NCI-H128 (cell line): ENCODE data around the gene WNT4.

Experiments
- DNase-seq: peaks from one replicate; lab custom pipeline; 2025; ENCODE audit not compliant: unreplicated experiment; lab: John Stamatoyannopoulos, UW

The WNT4 gene

GRCh38 chr1:22132517-22133235 lies 10.2 kb downstream of the WNT4 start:
- no peak for DNase-seq

GRCh38 chr1:22131875-22132486 lies 10.9 kb downstream of the WNT4 start:
- DNase-seq: peak; percentile 38

- DNase-seq: no peak
These were observed 11.8 kb downstream of the WNT4 start for GRCh38 chr1:22131062-22131461.

- no peak for DNase-seq
These were observed 13.3 kb downstream of the WNT4 start for GRCh38 chr1:22129501-22130117.

GRCh38 chr1:22128392-22128791 lies 14.5 kb downstream of the WNT4 start:
- DNase-seq: no peak

GRCh38 chr1:22127731-22128130 lies 15.2 kb downstream of the WNT4 start:
- no peak for DNase-seq

GRCh38 chr1:22127248-22127647 lies 15.6 kb downstream of the WNT4 start:
- no peak for DNase-seq

GRCh38 chr1:22126531-22126930 lies 16.4 kb downstream of the WNT4 start:
- no peak for DNase-seq

- DNase-seq: no peak
These were observed 18.2 kb downstream of the WNT4 start for GRCh38 chr1:22124592-22125229.

GRCh38 chr1:22123901-22124404 lies 18.9 kb downstream of the WNT4 start:
- no peak for DNase-seq

GRCh38 chr1:22123071-22123390 lies 19.9 kb downstream of the WNT4 start:
- no peak for DNase-seq

GRCh38 chr1:22122273-22123070 lies 20.4 kb downstream of the WNT4 start:
- no peak for DNase-seq

GRCh38 chr1:22121421-22121911 lies 21.4 kb downstream of the WNT4 start:
- DNase-seq: no peak

- DNase-seq: no peak
These were observed 22.5 kb downstream of the WNT4 start for GRCh38 chr1:22120469-22120790.

- DNase-seq: no peak
These were observed 23.1 kb downstream of the WNT4 start for GRCh38 chr1:22119626-22120468.

- no peak for DNase-seq
These were observed 24.5 kb downstream of the WNT4 start for GRCh38 chr1:22118291-22118992.

GRCh38 chr1:22117851-22118250 lies 25.0 kb downstream of the WNT4 start:
- DNase-seq: no peak

GRCh38 chr1:22117238-22117637 lies 25.7 kb downstream of the WNT4 start:
- DNase-seq: no peak

- DNase-seq: no peak
These were observed 27.6 kb downstream of the WNT4 start for GRCh38 chr1:22115286-22115685.
